IPS DF 6.9 (cell line): ENCODE results near the gene YBX2.

Experiments used
- DNase-seq: peaks from one replicate; pipeline ENCODE4 v3.0.0-alpha.2; 2013; ENCODE audit warnings: low read depth, low spot score
- H3K27ac ChIP-seq: one replicate; pipeline ENCODE4 v1.5.1; 2013; ENCODE audit warnings: low read length, control low read depth
- H3K27me3 ChIP-seq: 2 replicates; pipeline ENCODE4 v1.6.1; 2013; ENCODE audit warnings: mild to moderate bottlenecking, low read length; ENCODE audit not compliant: control insufficient read depth, insufficient read depth
- H3K36me3 ChIP-seq: 2 replicates; pipeline ENCODE4 v1.6.1; 2013; ENCODE audit warnings: low read length; ENCODE audit not compliant: control insufficient read depth, insufficient read depth
- H3K4me1 ChIP-seq: 2 replicates; pipeline ENCODE4 v1.6.1; 2013; ENCODE audit warnings: low read length; ENCODE audit not compliant: control insufficient read depth, insufficient read depth
- H3K4me3 ChIP-seq: 2 replicates; pipeline ENCODE4 v1.5.1; 2013; ENCODE audit warnings: mild to moderate bottlenecking, low read length
- H3K9me3 ChIP-seq: 2 replicates; pipeline ENCODE4 v1.6.1; 2013; ENCODE audit warnings: low read length, inconsistent platforms; ENCODE audit not compliant: control insufficient read depth, insufficient read depth
- WGBS: extraction: QIAGEN DNeasy Blood & Tissue Kit; methylation state at CpG from one replicate; pipeline ENCODE4 v1.1.7; 2013; ENCODE audit warnings: mixed read lengths, missing lambda C conversion rate; ENCODE audit not compliant: insufficient read length, insufficient coverage; 5-methylcytosine and 5-hydroxymethylcytosine counted together

The YBX2 gene

DNA sequence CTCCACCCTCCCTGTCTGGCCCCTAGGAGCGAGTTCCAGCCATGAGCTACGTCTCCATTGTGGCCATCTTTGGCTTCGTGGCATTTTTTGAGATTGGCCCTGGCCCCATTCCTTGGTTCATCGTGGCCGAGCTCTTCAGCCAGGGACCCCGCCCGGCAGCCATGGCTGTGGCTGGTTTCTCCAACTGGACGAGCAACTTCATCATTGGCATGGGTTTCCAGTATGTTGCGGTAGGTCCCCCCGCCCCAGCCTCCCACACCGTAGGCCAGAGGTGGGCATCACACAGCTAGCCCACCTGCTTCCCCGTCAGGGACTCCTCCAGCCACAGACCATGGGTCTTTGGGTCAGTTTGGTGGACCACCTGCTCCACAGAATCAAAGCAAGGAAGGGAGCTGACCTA, 8.8 kb downstream of the YBX2 start:
- DNase-seq: no peak
- WGBS: no CpG with 5 or more reads among the region's 12 CpGs
- no peaks in the 10 kb centered on the region for H3K27me3 ChIP-seq

DNA sequence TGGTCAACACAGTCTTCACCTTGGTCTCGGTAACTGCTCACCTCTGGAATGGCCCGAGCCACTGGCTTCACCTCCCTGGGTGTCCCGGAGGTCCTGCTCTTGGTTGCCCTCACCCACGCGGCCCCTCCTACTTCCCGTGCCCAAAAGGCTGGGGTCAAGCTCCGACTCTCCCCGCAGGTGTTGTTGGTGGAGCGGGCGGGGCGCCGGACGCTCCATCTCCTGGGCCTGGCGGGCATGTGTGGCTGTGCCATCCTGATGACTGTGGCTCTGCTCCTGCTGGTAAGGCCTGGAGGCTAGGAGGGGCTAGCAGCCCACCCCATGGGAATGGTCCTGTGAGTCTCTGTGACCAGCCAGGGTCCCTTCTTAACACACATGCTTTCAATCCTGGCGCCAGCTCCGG, 9.5 kb downstream of the YBX2 start:
- peaks cover 3% of the 10 kb centered on the region for H3K4me1 ChIP-seq
- H3K27me3 ChIP-seq: no peaks in the 10 kb centered on the region
- H3K27ac ChIP-seq: no peak overlapping the region
- H3K36me3 ChIP-seq: peaks cover 10% of the 10 kb centered on the region; the same call in 1 of the 2 replicates
- H3K4me3 ChIP-seq: no peak overlapping the region
- H3K9me3 ChIP-seq: no peaks in the 10 kb centered on the region
- WGBS: no CpG with 5 or more reads among the region's 16 CpGs
- DNase-seq: no peak

More for the DNA sequence above, 8.8 kb downstream of the YBX2 start:
- H3K36me3 ChIP-seq: peaks cover 10% of the 10 kb centered on the region; the same call in 1 of the 2 replicates
- H3K4me3 ChIP-seq: no peak overlapping the region
- H3K4me1 ChIP-seq: peaks cover 1% of the 10 kb centered on the region; the same call in 1 of the 2 replicates
- no peaks in the 10 kb centered on the region for H3K9me3 ChIP-seq
- no peak overlapping the region for H3K27ac ChIP-seq

DNA sequence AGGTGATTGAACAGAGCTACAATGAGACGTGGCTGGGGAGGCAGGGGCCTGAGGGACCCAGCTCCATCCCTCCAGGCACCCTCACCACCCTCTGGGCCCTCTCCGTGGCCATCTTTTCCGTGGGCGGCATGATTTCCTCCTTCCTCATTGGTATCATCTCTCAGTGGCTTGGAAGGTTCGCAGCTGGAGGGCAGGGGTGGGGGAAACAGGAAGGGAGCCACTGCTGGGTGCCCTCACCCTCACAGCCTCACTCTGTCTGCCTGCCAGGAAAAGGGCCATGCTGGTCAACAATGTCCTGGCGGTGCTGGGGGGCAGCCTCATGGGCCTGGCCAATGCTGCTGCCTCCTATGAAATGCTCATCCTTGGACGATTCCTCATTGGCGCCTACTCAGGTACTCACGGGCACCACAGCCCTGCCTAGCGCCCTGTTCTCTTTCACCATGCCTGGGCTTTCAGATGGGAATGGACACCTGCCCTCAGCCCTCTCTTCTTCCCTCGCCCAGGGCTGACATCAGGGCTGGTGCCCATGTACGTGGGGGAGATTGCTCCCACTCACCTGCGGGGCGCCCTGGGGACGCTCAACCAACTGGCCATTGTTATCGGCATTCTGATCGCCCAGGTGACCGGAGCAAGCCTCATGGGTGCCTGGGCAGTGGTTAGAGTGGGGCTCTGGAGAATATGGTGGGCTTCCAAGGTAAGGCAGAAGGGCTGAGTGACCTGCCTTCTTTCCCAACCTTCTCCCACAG, 10.8 kb downstream of the YBX2 start:
- Histone ChIP-seq H3K27me3 (no peaks in the 10 kb centered on the region), H3K4me1 (peaks cover 2% of the 10 kb centered on the region), H3K36me3 (peaks cover 10% of the 10 kb centered on the region; the same call in 1 of the 2 replicates), H3K4me3 (no peak overlapping the region), H3K27ac (no peak overlapping the region), H3K9me3 (no peaks in the 10 kb centered on the region)
- no peak for DNase-seq
- no CpG with 5 or more reads among the region's 18 CpGs for WGBS

DNA sequence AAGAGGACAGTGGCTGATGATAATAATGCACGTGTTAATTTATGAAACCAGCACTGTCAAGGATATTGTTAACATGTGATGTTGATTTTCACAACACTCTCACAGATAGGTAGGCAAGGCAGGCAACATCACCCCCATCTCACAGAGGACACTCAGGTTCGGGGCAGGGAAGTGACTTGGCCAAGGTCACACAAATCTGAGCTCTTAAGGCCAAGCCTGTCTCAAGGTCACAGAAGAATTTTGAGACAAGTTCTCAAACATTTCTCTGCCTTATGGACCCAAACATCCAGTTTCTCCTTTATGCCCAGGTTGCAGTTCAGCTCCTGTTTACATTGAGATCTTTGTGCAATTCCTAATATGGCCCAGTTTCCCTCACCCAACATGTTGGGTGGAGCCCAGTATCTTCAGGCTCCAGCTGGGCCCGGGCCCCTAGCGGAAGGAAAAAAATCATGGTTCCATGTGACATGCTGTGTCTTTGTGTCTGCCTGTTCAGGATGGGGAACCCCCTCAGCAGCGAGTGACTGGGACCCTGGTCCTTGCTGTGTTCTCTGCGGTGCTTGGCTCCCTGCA, 11.6 kb downstream of the YBX2 start:
- Histone ChIP-seq H3K27me3 (no peaks in the 10 kb centered on the region), H3K4me1 (peaks cover 2% of the 10 kb centered on the region), H3K4me3 (no peak overlapping the region; the same call in 1 of the 2 replicates), H3K9me3 (no peaks in the 10 kb centered on the region), H3K36me3 (peaks cover 10% of the 10 kb centered on the region; the same call in 1 of the 2 replicates), H3K27ac (no peak overlapping the region)
- WGBS: no CpG with 5 or more reads among the region's 6 CpGs
- DNase-seq: no peak

DNA sequence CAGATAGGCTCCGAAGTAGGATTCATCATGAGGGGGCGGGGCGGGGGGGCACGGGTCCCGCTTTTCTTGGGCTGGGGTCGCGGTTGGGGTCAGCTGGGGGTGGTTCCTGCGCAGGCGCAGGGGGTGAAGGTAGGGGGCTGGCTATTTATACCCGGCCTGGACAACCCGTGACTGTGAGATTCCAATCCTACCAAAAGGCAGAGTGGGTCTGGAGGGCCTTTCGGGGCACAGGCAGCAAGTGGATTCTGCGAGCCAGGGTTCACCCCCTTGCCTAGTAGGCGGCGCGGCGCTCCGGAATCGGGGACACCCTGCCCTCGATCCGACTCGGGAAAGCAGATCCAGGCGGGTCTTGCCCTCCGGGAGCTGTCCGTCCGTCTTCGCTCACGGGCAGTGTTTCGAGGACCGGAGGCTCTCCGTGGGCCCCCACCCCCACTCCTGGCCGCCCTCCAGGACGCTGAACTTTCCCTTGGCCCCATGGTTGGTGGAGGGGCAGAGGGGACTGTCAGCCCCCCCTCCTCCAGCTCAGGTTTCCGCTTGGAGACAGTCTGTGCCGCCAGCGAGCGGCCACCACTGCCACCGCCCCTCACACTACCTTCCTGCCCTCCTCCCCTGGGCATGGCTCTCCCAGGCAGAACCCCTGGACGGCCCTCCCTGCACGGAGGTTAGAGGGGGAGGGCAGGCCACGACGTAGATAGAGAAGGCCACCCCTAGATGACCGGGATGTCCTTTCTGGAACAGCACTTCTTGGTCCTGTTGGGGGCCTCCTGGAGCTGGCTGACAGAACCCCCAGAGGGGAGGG, 12.3 kb downstream of the YBX2 start:
- no CpG with 5 or more reads among the region's 43 CpGs for WGBS
- Histone ChIP-seq H3K36me3 (peaks cover 10% of the 10 kb centered on the region; the same call in 1 of the 2 replicates), H3K4me1 (peaks cover 2% of the 10 kb centered on the region), H3K9me3 (no peaks in the 10 kb centered on the region), H3K4me3 (peak overlapping the region; percentile 65; the same call in 1 of the 2 replicates), H3K27ac (no peak overlapping the region), H3K27me3 (no peaks in the 10 kb centered on the region)
- DNase-seq: no peak

DNA sequence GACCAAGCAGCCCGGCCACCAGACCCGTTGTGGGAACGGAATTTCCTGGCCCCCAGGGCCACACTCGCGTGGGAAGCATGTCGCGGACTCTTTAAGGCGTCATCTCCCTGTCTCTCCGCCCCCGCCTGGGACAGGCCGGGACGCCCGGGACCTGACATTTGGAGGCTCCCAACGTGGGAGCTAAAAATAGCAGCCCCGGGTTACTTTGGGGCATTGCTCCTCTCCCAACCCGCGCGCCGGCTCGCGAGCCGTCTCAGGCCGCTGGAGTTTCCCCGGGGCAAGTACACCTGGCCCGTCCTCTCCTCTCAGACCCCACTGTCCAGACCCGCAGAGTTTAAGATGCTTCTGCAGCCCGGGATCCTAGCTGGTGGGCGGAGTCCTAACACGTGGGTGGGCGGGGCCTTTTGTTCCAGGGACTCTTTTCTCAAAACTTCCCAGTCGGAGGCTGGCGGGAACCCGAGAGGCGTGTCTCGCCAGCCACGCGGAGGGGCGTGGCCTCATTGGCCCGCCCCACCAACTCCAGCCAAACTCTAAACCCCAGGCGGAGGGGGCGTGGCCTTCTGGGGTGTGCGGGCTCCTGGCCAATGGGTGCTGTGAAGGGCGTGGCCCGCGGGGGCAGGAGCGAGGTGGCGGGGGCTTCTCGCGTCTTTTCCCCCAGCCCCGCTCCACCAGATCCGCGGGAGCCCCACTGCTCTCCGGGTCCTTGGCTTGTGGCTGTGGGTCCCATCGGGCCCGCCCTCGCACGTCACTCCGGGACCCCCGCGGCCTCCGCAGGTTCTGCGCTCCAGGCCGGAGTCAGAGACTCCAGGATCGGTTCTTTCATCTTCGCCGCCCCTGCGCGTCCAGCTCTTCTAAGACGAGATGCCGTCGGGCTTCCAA, 13.1 kb downstream of the YBX2 start, which contains the start of gene SLC2A4:
SLC2A4 (plus strand) TSS at position 645 of the 879 bp plus-strand sequence; CDS start at position 862, 217 bp downstream.
- peaks cover 10% of the 10 kb centered on the region; the same call in 1 of the 2 replicates for H3K36me3 ChIP-seq
- H3K4me3 ChIP-seq: peak within 1 kb of the TSS; percentile 65; the same call in 1 of the 2 replicates
- H3K4me1 ChIP-seq: peaks cover 2% of the 10 kb centered on the region
- H3K27ac ChIP-seq: no peak within 1 kb of the TSS
- no CpG with 5 or more reads among the region's 71 CpGs for WGBS
- DNase-seq: no peak
- H3K27me3 ChIP-seq: no peaks in the 10 kb centered on the region
- no peaks in the 10 kb centered on the region for H3K9me3 ChIP-seq

DNA sequence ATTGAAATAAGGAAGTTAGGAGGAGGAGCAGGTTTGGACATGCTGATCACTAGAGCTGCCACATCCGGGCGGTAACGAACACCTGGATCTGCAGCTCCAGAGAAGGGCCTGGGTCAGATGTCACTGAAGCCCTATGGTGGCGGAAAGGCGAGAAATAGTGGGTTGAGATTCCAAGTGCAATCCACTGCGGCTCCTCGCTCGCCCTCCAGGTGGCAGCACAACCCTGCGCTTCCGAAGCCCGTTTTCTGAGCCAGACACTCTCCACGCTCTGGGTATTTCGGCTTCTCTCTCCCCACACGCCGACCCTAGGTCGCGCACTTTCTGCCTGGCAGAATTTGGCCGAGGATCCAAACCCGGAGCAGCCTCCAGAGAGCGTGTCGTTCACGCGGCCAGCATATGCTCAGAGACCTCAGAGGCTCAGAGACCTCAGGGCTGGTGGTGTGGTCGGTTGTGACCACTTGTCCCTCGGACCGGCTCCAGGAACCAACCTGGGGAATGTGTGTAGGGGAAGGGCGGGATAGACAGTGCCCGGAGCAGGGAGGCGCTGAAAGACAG, 13.8 kb downstream of the YBX2 start:
- no CpG with 5 or more reads among the region's 29 CpGs for WGBS
- Histone ChIP-seq H3K4me3 (peak overlapping the region; percentile 28; the same call in 1 of the 2 replicates), H3K27ac (no peak overlapping the region)

DNA sequence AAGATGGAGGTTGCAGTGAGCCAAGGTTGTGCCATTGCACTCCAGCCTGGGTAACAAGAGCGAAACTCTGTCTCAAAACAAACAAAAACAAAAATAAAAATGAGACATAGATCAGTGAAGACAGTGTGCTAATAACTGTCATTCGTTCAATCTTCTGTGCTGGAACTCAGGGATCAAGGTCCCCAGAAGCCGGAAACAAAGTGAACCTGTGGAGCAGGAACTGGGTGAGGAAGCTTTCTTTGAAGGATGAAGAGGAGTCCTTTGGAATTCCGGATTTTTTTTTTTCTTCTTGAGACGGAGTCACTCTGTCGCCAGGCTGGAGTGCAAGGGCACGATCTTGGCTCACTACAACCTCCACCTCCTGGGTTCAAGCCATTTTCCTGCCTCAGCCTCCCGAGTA, 15.0 kb downstream of the YBX2 start:
- WGBS: no CpG with 5 or more reads among the region's 8 CpGs
- no peak for DNase-seq
- H3K4me1 ChIP-seq: peaks cover 2% of the 10 kb centered on the region
- no peak overlapping the region for H3K4me3 ChIP-seq
- H3K9me3 ChIP-seq: no peaks in the 10 kb centered on the region
- no peak overlapping the region for H3K27ac ChIP-seq
- H3K27me3 ChIP-seq: no peaks in the 10 kb centered on the region
- peaks cover 4% of the 10 kb centered on the region; the same call in 1 of the 2 replicates for H3K36me3 ChIP-seq

More for the DNA sequence above, 13.8 kb downstream of the YBX2 start:
- H3K4me1 ChIP-seq: peaks cover 2% of the 10 kb centered on the region
- no peaks in the 10 kb centered on the region for H3K27me3 ChIP-seq
- H3K9me3 ChIP-seq: no peaks in the 10 kb centered on the region
- no peak for DNase-seq
- H3K36me3 ChIP-seq: peaks cover 10% of the 10 kb centered on the region; the same call in 1 of the 2 replicates

DNA sequence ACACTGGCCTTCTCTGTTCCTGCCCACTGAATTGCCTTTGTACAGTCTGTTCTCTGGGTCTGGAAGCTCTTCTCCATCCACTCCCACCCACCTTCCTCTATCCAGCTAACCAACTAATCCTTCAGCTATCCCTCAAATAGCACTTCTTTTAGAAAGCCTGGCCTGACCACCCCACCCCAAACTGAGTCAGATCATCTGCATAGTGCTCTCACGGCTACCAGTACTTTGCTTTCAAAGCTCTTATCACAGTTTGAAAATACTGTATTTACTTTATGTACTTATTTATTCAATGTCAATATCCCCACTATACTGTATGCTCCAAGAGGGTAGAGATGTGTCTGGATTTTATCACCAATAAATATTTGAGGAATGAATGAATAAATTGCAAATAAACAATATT, 27.7 kb downstream of the YBX2 start:
- no CpG with 5 or more reads among the region's 1 CpG for WGBS
- H3K4me1 ChIP-seq: peaks cover 2% of the 10 kb centered on the region; the same call in 1 of the 2 replicates
- H3K27ac ChIP-seq: no peak overlapping the region
- H3K36me3 ChIP-seq: no peaks in the 10 kb centered on the region
- DNase-seq: no peak
- no peaks in the 10 kb centered on the region for H3K27me3 ChIP-seq
- no peaks in the 10 kb centered on the region for H3K9me3 ChIP-seq
- no peak overlapping the region for H3K4me3 ChIP-seq
